Endothelial cell (in vitro differentiated cells): Measurements from ENCODE around the gene AUH. TPM values are rescaled to one million over a fixed set of nuclear protein-coding genes. Genes with fewer than 3 reads are reported as not detected.

Experiments used
- DNase-seq: peaks from one replicate; pipeline ENCODE4 v3.0.0; 2021; ENCODE audit warnings: low spot score
- H3K27ac Mint-ChIP-seq: one replicate; pipeline ENCODE4 v1.8.0; 2021; ENCODE audit warnings: mixed read lengths, inconsistent platforms; ENCODE audit not compliant: unreplicated experiment
- H3K27me3 Mint-ChIP-seq: one replicate; pipeline ENCODE4 v1.8.0; 2021; ENCODE audit warnings: mild to moderate bottlenecking, moderate library complexity, mixed read lengths, inconsistent platforms; ENCODE audit not compliant: unreplicated experiment
- H3K36me3 Mint-ChIP-seq: one replicate; pipeline ENCODE4 v1.8.0; 2021; ENCODE audit warnings: mild to moderate bottlenecking, low read depth, mixed read lengths, inconsistent platforms; ENCODE audit not compliant: unreplicated experiment
- H3K4me1 Mint-ChIP-seq: one replicate; pipeline ENCODE4 v1.8.0; 2021; ENCODE audit warnings: mild to moderate bottlenecking, mixed read lengths, inconsistent platforms; ENCODE audit not compliant: unreplicated experiment
- H3K4me3 Mint-ChIP-seq: one replicate; pipeline ENCODE4 v1.8.0; 2021; ENCODE audit warnings: mild to moderate bottlenecking, mixed read lengths, inconsistent platforms; ENCODE audit not compliant: unreplicated experiment
- H3K9me3 Mint-ChIP-seq: one replicate; pipeline ENCODE4 v1.8.0; 2021; ENCODE audit warnings: mixed read lengths, inconsistent platforms; ENCODE audit not compliant: unreplicated experiment
- CTCF ChIP-seq: fragments of 200-600 bp; sonication (generic); IDR thresholded peaks from one replicate; pipeline ENCODE4 v1.5.0; 2021; ENCODE audit warnings: antibody characterized with exemption; ENCODE audit not compliant: unreplicated experiment
- total RNA-seq: library from RNA; stranded (reverse); fragmentation: NEBNext Ultra II Directional; extraction: Animal tissue kit (Norgen Biotek cat#: 25700); gene quantifications from one replicate; pipeline ENCODE4 v1.2.1, GENCODE V29; 2021; ENCODE audit not compliant: unreplicated experiment

Gene AUH
- total RNA-seq, 1 donor from 2014 or later, result 14.4 TPM

- Mint-ChIP-seq H3K4me3 (no peak overlapping the region), H3K9me3 (no peaks in the 10 kb centered on the region), H3K27me3 (no peaks in the 10 kb centered on the region), H3K4me1 (no peaks in the 10 kb centered on the region), H3K36me3 (no peaks in the 10 kb centered on the region), H3K27ac (no peak overlapping the region)
- DNase-seq, result no peak
- TF ChIP-seq CTCF, result no peak
Measured at GRCh38 chr9:91307279-91307678, 54.4 kb downstream of the AUH start.

GRCh38 chr9:91306296-91306630 is 55.5 kb downstream of the AUH start:
- H3K4me1 Mint-ChIP-seq, result no peaks in the 10 kb centered on the region
- no peaks in the 10 kb centered on the region for H3K27me3 Mint-ChIP-seq
- no peaks in the 10 kb centered on the region for H3K36me3 Mint-ChIP-seq
- no peak for DNase-seq
- H3K9me3 Mint-ChIP-seq, result no peaks in the 10 kb centered on the region
- H3K27ac Mint-ChIP-seq, result no peak overlapping the region
- no peak for TF ChIP-seq CTCF
- no peak overlapping the region for H3K4me3 Mint-ChIP-seq

- Mint-ChIP-seq H3K27ac (no peak overlapping the region), H3K27me3 (no peaks in the 10 kb centered on the region), H3K9me3 (no peaks in the 10 kb centered on the region), H3K4me3 (no peak overlapping the region), H3K36me3 (no peaks in the 10 kb centered on the region), H3K4me1 (no peaks in the 10 kb centered on the region)
- no peak for TF ChIP-seq CTCF
- DNase-seq, result no peak
Measured at GRCh38 chr9:91305596-91306295, 56.0 kb downstream of the AUH start.

- no peaks in the 10 kb centered on the region for H3K27me3 Mint-ChIP-seq
- DNase-seq, result no peak
- TF ChIP-seq CTCF, result no peak
- H3K4me3 Mint-ChIP-seq, result no peak overlapping the region
- no peaks in the 10 kb centered on the region for H3K9me3 Mint-ChIP-seq
- no peaks in the 10 kb centered on the region for H3K4me1 Mint-ChIP-seq
- no peak overlapping the region for H3K27ac Mint-ChIP-seq
- no peaks in the 10 kb centered on the region for H3K36me3 Mint-ChIP-seq
Measured at GRCh38 chr9:91303741-91304415, 57.8 kb downstream of the AUH start.

- Mint-ChIP-seq H3K27ac (no peak overlapping the region), H3K4me3 (no peak overlapping the region), H3K4me1 (no peaks in the 10 kb centered on the region), H3K27me3 (no peaks in the 10 kb centered on the region), H3K9me3 (no peaks in the 10 kb centered on the region), H3K36me3 (no peaks in the 10 kb centered on the region)
- no peak for TF ChIP-seq CTCF
- DNase-seq, result no peak
Measured at GRCh38 chr9:91302831-91303230, 58.9 kb downstream of the AUH start.
